Subcutaneous adipose tissue (tissue), 4 donors: ENCODE results near the gene TIGD6. TPM values are rescaled to one million over a fixed set of nuclear protein-coding genes. Genes with fewer than 3 reads are reported as not detected.

Experiments
- CTCF ChIP-seq: fragments of 450-650 bp; IDR thresholded peaks from one replicate; pipeline ENCODE4 v1.5.1; 2016; ENCODE audit warnings: low read depth, mild to moderate bottlenecking, control low read depth, antibody characterized with exemption, moderate library complexity
- total RNA-seq, 4 donors: library from RNA; depleted of rRNA; stranded (reverse); fragments of >200 nt; gene quantifications; one replicate each; pipeline ENCODE4 v1.1.0, GENCODE V29; 2016

TIGD6 gene
- total RNA-seq, 4 donors from 2014 or later: 2.6 to 5.7 (median 4.0) TPM

GRCh38 chr5:150015415-150015814 lies 15.0 kb upstream of the TIGD6 start:
- no peak for TF ChIP-seq CTCF

- TF ChIP-seq CTCF: no peak
Observed at GRCh38 chr5:150014456-150014855, 14.0 kb upstream of the TIGD6 start.

- no peak for TF ChIP-seq CTCF
Observed at GRCh38 chr5:150013931-150014330, 13.5 kb upstream of the TIGD6 start.

- no peak for TF ChIP-seq CTCF
Observed at GRCh38 chr5:150009671-150010387, 9.4 kb upstream of the TIGD6 start.

- no peak for TF ChIP-seq CTCF
Observed at GRCh38 chr5:150007050-150007449, 6.6 kb upstream of the TIGD6 start.

- no peak for TF ChIP-seq CTCF
Observed at GRCh38 chr5:150006318-150006717, 5.9 kb upstream of the TIGD6 start.

GRCh38 chr5:150001660-150002486 lies 1.4 kb upstream of the TIGD6 start:
- TF ChIP-seq CTCF: no peak
